Hepatocyte (in vitro differentiated cells): ENCODE measurements around the gene EVL.

Experiments used
- CTCF ChIP-seq: fragments of 200-600 bp; sonication (generic); IDR thresholded peaks from 2 replicates; pipeline ENCODE4 v1.5.1; 2016; ENCODE audit warnings: antibody characterized with exemption, mild to moderate bottlenecking; ENCODE audit not compliant: poor library complexity
- EZH2 ChIP-seq: fragments of 200-600 bp; sonication (generic); IDR thresholded peaks from 2 replicates; pipeline ENCODE4 v1.6.1; 2016; ENCODE audit warnings: antibody characterized with exemption, mild to moderate bottlenecking, borderline replicate concordance
- EZH2phosphoT487 ChIP-seq: fragments of 200-600 bp; sonication (generic); IDR thresholded peaks from one replicate; pipeline ENCODE4 v1.6.1; 2018; ENCODE audit warnings: antibody characterized with exemption, mild to moderate bottlenecking, low read depth, moderate library complexity; ENCODE audit not compliant: unreplicated experiment, severe bottlenecking

- TF ChIP-seq CTCF = no peak
- no peak for TF ChIP-seq EZH2
- no peak for TF ChIP-seq EZH2phosphoT487
These were observed 100.2 kb downstream of the EVL start for GRCh38 chr14:100165376-100165775.
